Tibial nerve (tissue), 4 donors: Measurements from ENCODE around the gene ARAP1. TPM values are rescaled to one million over a fixed set of nuclear protein-coding genes. Genes with fewer than 3 reads are reported as not detected.

Experiments used
- DNase-seq, 2 donors: peaks; one replicate each; pipeline ENCODE4 v3.0.0-alpha.2; 2019; ENCODE audit warnings: low spot score in 2 of 2
- H3K27ac ChIP-seq, 4 donors: fragments of 200-600 bp; sonication (generic) in 3 of 4; one replicate each; pipeline ENCODE4 v1.5.1; 2017 to 2019; ENCODE audit warnings: mild to moderate bottlenecking in 1 of 4
- H3K27me3 ChIP-seq, 2 donors: fragments of 200-600 bp; sonication (generic) in 1 of 2; one replicate each; pipeline versions ENCODE4 v1.5.1 to v1.6.0; 2017 to 2019
- H3K36me3 ChIP-seq, 3 donors: fragments of 200-600 bp; sonication (generic); one replicate each; pipeline ENCODE4 v1.5.1; 2018 to 2019
- H3K4me1 ChIP-seq, 4 donors: fragments of 200-600 bp; sonication (generic) in 3 of 4; one replicate each; pipeline ENCODE4 v1.5.1; 2017 to 2019
- H3K4me3 ChIP-seq, 4 donors: fragments of 200-600 bp; sonication (generic) in 3 of 4; one replicate each; pipeline ENCODE4 v1.5.1; 2017 to 2019; ENCODE audit warnings: mild to moderate bottlenecking in 1 of 4, moderate library complexity in 1 of 4
- H3K9me3 ChIP-seq, 4 donors: fragments of 200-600 bp; sonication (generic) in 3 of 4; one replicate each; pipeline ENCODE4 v1.5.1; 2017 to 2019
- CTCF ChIP-seq, 5 experiments: fragments of 200-600 bp in 3 of 5; fragments of 450-650 bp in 2 of 5; sonication (generic) in 3 of 5; IDR thresholded peaks; one replicate each; pipeline ENCODE4 v1.5.1; 2016 to 2019; ENCODE audit warnings: antibody characterized with exemption in 5 of 5, mild to moderate bottlenecking in 3 of 5, moderate library complexity in 2 of 5
- EP300 ChIP-seq, 2 donors: sonication (generic); formaldehyde crosslinking; IDR thresholded peaks; one replicate each; pipeline ENCODE4 v1.6.1; 2017; ENCODE audit warnings: antibody characterized with exemption in 2 of 2, mild to moderate bottlenecking in 1 of 2
- POLR2A ChIP-seq, 2 donors: fragments of 450-650 bp; IDR thresholded peaks; one replicate each; pipeline ENCODE4 v1.6.1; 2017; ENCODE audit warnings: antibody characterized with exemption in 2 of 2, mild to moderate bottlenecking in 2 of 2, moderate library complexity in 2 of 2
- WGBS, 2 donors: methylation state at CpG; one replicate each; pipeline ENCODE4 v1.1.5; 2018; 5-methylcytosine and 5-hydroxymethylcytosine counted together
- total RNA-seq, 4 donors: library from RNA; depleted of rRNA; stranded (reverse); fragments of >200 nt; gene quantifications; one replicate each; pipeline ENCODE4 v1.1.0, GENCODE V29; 2016

The ARAP1 gene
- total RNA-seq, 4 donors from 2014 or later, result 104 to 151 (median 149) TPM

- no peak overlapping the region for H3K27ac ChIP-seq
- no peak for DNase-seq
- no peaks in the 10 kb centered on the region for H3K36me3 ChIP-seq
- H3K4me1 ChIP-seq, result peaks cover 0 to 25% (median 2%) of the 10 kb centered on the region in 4 donors
- H3K9me3 ChIP-seq, result no peaks in the 10 kb centered on the region
- H3K27me3 ChIP-seq, result peaks cover 2 to 58% of the 10 kb centered on the region in 2 donors
- WGBS, 2 donors, result 77 to 79% methylated on average over 8 of the region's 8 CpGs
- TF ChIP-seq EP300 (IDR thresholded peaks at IDR 0.05) (no peak), POLR2A (IDR thresholded peaks at IDR 0.05) (no peak), CTCF (IDR thresholded peaks at IDR 0.05) (no peak)
- H3K4me3 ChIP-seq, result no peak overlapping the region
These were observed 73.7 kb downstream of the ARAP1 start for GRCh38 chr11:72678524-72678923.

- DNase-seq, result peak; percentile 19 to 30
- Histone ChIP-seq H3K36me3 (no peaks in the 10 kb centered on the region), H3K9me3 (no peaks in the 10 kb centered on the region), H3K27me3 (peaks cover 2 to 75% of the 10 kb centered on the region in 2 donors), H3K4me1 (peaks cover 0 to 19% (median 2%) of the 10 kb centered on the region in 4 donors), H3K4me3 (no peak overlapping the region), H3K27ac (no peak overlapping the region)
- TF ChIP-seq POLR2A (IDR thresholded peaks at IDR 0.05) (no peak), EP300 (IDR thresholded peaks at IDR 0.05) (no peak), CTCF (IDR thresholded peaks at IDR 0.05) (no peak)
- WGBS, 2 donors, result 3% methylated on average over 29 to 30 of the region's 30 CpGs
These were observed 75.3 kb downstream of the ARAP1 start for GRCh38 chr11:72676861-72677341.

- Histone ChIP-seq H3K36me3 (no peaks in the 10 kb centered on the region), H3K4me1 (peaks cover 0 to 10% (median 2%) of the 10 kb centered on the region in 4 donors), H3K27ac (no peak overlapping the region), H3K9me3 (no peaks in the 10 kb centered on the region), H3K4me3 (no peak overlapping the region), H3K27me3 (peaks cover 2 to 92% of the 10 kb centered on the region in 2 donors)
- no peak for DNase-seq
- TF ChIP-seq EP300 (IDR thresholded peaks at IDR 0.05), result no peak
- no peak for TF ChIP-seq POLR2A (IDR thresholded peaks at IDR 0.05)
- WGBS, 2 donors, result 21 to 50% methylated on average over 2 of the region's 2 CpGs
These were observed 77.0 kb downstream of the ARAP1 start for GRCh38 chr11:72675221-72675620.

- Histone ChIP-seq H3K4me3 (no peak within 1 kb of the TSS), H3K9me3 (no peaks in the 10 kb centered on the region), H3K36me3 (no peaks in the 10 kb centered on the region), H3K4me1 (peaks cover 0 to 10% (median 2%) of the 10 kb centered on the region in 4 donors), H3K27ac (no peak within 1 kb of the TSS), H3K27me3 (peaks cover 2 to 99% of the 10 kb centered on the region in 2 donors)
- TF ChIP-seq CTCF (IDR thresholded peaks at IDR 0.05) (no peak), EP300 (IDR thresholded peaks at IDR 0.05) (no peak), POLR2A (IDR thresholded peaks at IDR 0.05) (no peak)
- 6% methylated on average over 17 to 21 of the region's 21 CpGs for WGBS, 2 donors
- DNase-seq, result no peak
These were observed 78.0 kb downstream of the ARAP1 start, which contains the start of gene PDE2A for GRCh38 chr11:72673943-72674828. TSS of gene PDE2A (minus strand) at chr11:72674422. CDS start at chr11:72674207, 215 bp downstream.

- DNase-seq, result no peak
- H3K9me3 ChIP-seq, result no peaks in the 10 kb centered on the region
- H3K27ac ChIP-seq, result no peak overlapping the region
- TF ChIP-seq CTCF (IDR thresholded peaks at IDR 0.05) (no peak), EP300 (IDR thresholded peaks at IDR 0.05) (no peak), POLR2A (IDR thresholded peaks at IDR 0.05) (no peak)
- no peaks in the 10 kb centered on the region for H3K36me3 ChIP-seq
- H3K4me1 ChIP-seq, result peaks cover 0 to 10% (median 2%) of the 10 kb centered on the region in 4 donors
- 26 to 31% methylated on average over 12 of the region's 12 CpGs for WGBS, 2 donors
- H3K4me3 ChIP-seq, result no peak overlapping the region
- peaks cover 2 to 98% of the 10 kb centered on the region in 2 donors for H3K27me3 ChIP-seq
These were observed 78.8 kb downstream of the ARAP1 start for GRCh38 chr11:72673284-72673942.
